NCI-H345 treated with DMSO at 0.1 percent for 48 hours (cell line): ENCODE data around the gene ENOX1.

ENCODE experiments used
- DNase-seq: peaks from one replicate; lab custom pipeline; 2025; ENCODE audit not compliant: unreplicated experiment; lab: John Stamatoyannopoulos, UW

The ENOX1 gene

GRCh38 chr13:43492745-43493144 is 294.0 kb downstream of the ENOX1 start:
- DNase-seq = no peak

GRCh38 chr13:43492311-43492710 is 294.5 kb downstream of the ENOX1 start:
- no peak for DNase-seq

- no peak for DNase-seq
These were observed 297.5 kb downstream of the ENOX1 start for GRCh38 chr13:43489233-43489632.

- no peak for DNase-seq
These were observed 298.9 kb downstream of the ENOX1 start for GRCh38 chr13:43487885-43488284.

- no peak for DNase-seq
These were observed 299.3 kb downstream of the ENOX1 start for GRCh38 chr13:43487461-43487860.

- DNase-seq = no peak
These were observed 302.1 kb downstream of the ENOX1 start for GRCh38 chr13:43484432-43485225.

- no peak for DNase-seq
These were observed 302.8 kb downstream of the ENOX1 start for GRCh38 chr13:43483930-43484329.

- DNase-seq = no peak
These were observed 304.1 kb downstream of the ENOX1 start for GRCh38 chr13:43482641-43483040.

GRCh38 chr13:43482026-43482425 is 304.7 kb downstream of the ENOX1 start:
- no peak for DNase-seq

- DNase-seq = no peak
These were observed 307.9 kb downstream of the ENOX1 start for GRCh38 chr13:43478902-43479301.

GRCh38 chr13:43478211-43478610 is 308.6 kb downstream of the ENOX1 start:
- no peak for DNase-seq

- DNase-seq = no peak
These were observed 311.6 kb downstream of the ENOX1 start for GRCh38 chr13:43475140-43475539.

- peak; percentile 0 for DNase-seq
These were observed 313.3 kb downstream of the ENOX1 start for GRCh38 chr13:43473437-43473836.

- no peak for DNase-seq
These were observed 313.8 kb downstream of the ENOX1 start for GRCh38 chr13:43472980-43473379.

GRCh38 chr13:43472339-43472738 is 314.4 kb downstream of the ENOX1 start:
- no peak for DNase-seq

GRCh38 chr13:43470610-43471009 is 316.2 kb downstream of the ENOX1 start:
- no peak for DNase-seq

GRCh38 chr13:43469791-43470190 is 317.0 kb downstream of the ENOX1 start:
- DNase-seq = no peak

GRCh38 chr13:43464578-43465264 is 322.1 kb downstream of the ENOX1 start:
- DNase-seq = no peak

- DNase-seq = no peak
These were observed 338.0 kb downstream of the ENOX1 start for GRCh38 chr13:43448605-43449336.

- DNase-seq = no peak
These were observed 340.6 kb downstream of the ENOX1 start for GRCh38 chr13:43446126-43446525.

- DNase-seq = no peak
These were observed 341.1 kb downstream of the ENOX1 start for GRCh38 chr13:43445668-43446067.

- DNase-seq = no peak
These were observed 342.7 kb downstream of the ENOX1 start for GRCh38 chr13:43444081-43444480.
